GM13977 (cell line): ENCODE data around the gene STOML1.

Experiments
- DNase-seq: peaks from one replicate; pipeline ENCODE4 v3.0.0; 2012; ENCODE audit warnings: low spot score
- in situ Hi-C: fragments of 300-500 bp; cut with MboI; formaldehyde crosslinking; loops from one replicate; pipeline ENCODE4 v1.12.0; 2022; ENCODE audit warnings: low sequenced_read_pairs, low pct_unique_long_range_greater_than_20kb, mixed read lengths, inconsistent platforms; ENCODE audit not compliant: unreplicated experiment
- TF ChIP-seq, protein P1 (sequence below): IDR thresholded peaks from 2 replicates; pipeline ENCODE4 v1.5.1; 2012; ENCODE audit warnings: mild to moderate bottlenecking, control low read depth; ENCODE audit not compliant: insufficient read depth; ENCODE audit errors: extremely low read depth, missing control alignments

Gene STOML1

GRCh38 chr15:74037171-74038117 is 45.3 kb upstream of the STOML1 start:
- TF ChIP-seq, protein P1, sequence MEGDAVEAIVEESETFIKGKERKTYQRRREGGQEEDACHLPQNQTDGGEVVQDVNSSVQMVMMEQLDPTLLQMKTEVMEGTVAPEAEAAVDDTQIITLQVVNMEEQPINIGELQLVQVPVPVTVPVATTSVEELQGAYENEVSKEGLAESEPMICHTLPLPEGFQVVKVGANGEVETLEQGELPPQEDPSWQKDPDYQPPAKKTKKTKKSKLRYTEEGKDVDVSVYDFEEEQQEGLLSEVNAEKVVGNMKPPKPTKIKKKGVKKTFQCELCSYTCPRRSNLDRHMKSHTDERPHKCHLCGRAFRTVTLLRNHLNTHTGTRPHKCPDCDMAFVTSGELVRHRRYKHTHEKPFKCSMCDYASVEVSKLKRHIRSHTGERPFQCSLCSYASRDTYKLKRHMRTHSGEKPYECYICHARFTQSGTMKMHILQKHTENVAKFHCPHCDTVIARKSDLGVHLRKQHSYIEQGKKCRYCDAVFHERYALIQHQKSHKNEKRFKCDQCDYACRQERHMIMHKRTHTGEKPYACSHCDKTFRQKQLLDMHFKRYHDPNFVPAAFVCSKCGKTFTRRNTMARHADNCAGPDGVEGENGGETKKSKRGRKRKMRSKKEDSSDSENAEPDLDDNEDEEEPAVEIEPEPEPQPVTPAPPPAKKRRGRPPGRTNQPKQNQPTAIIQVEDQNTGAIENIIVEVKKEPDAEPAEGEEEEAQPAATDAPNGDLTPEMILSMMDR: no peak
- in situ Hi-C loops: no loop called here
- no peak for DNase-seq

DNA sequence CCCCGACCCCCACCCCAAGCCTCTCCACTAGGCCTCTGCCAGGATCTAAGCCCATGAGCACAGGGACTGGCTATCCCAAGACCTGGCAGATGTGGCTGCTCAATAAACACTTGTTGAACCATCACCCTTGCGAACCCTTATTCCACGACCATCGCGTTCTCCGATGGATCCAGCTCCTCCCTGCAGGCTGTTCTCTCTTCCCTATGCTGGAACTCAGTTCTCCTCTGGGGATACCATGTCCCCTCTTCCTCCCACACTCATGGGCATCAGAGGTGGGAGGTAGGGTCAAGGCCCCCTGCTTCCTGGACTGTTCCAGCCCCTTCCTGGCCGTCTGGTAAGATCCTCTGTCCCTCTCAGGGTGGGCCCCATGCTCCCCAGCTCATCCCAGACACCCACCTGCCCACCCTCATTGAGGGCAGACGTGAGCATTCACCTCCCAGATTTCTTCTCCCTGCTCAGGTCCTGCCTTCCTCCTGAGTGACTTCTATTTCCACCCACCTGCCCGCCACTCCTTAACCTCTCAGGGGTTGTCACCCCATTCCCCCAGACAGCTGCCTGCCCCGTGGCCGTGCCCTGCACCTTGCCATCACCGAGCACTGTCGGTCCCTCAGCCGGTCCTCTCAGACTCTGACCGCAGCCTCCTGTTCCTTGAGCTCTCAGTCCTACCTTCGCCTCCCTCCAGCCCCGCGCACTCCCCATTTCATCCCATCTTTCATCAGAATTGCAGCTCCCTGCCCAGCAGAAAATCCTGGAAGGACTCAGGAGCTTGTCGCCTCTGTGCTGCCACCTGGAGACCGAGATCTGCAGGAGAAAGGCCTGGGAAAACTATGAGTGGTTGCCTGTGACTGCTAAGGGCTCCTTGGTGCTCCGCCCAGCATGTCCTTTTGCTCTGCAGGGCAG is 44.4 kb upstream of the STOML1 start:
- in situ Hi-C loops: no loop called here
- no peak for DNase-seq
- TF ChIP-seq, protein P1: no peak

- DNase-seq: no peak
- TF ChIP-seq, protein P1: no peak
- in situ Hi-C loops: no loop called here
Measured at GRCh38 chr15:74035121-74036017, 43.3 kb upstream of the STOML1 start.

DNA sequence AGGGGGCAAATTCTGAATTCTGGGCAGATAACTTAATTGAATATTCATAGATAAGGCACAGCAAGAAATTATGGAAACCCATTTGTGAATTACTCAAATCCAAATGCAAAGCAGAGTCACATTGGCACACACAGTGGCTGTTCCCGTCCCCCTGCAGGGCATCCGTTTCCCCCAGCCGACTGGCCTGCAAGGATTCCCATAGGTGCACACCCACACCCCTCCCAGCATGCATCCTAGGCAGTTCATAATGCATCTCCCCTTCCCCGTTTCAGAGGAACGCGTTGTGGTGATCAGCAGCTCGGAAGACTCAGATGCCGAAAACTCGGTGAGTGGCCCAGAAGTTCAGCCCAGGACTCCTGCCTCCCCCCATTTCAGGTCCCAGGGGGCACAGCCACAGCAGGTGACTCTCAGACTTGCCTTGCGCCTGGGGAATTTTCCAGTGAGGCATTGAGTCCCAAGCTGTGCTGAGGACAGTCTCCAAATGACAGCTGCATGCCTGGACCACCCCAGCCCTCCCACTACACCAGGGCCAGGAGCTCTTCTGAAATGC is 42.2 kb upstream of the STOML1 start:
- TF ChIP-seq, protein P1: no peak
- no peak for DNase-seq
- in situ Hi-C loops: no loop called here

DNA sequence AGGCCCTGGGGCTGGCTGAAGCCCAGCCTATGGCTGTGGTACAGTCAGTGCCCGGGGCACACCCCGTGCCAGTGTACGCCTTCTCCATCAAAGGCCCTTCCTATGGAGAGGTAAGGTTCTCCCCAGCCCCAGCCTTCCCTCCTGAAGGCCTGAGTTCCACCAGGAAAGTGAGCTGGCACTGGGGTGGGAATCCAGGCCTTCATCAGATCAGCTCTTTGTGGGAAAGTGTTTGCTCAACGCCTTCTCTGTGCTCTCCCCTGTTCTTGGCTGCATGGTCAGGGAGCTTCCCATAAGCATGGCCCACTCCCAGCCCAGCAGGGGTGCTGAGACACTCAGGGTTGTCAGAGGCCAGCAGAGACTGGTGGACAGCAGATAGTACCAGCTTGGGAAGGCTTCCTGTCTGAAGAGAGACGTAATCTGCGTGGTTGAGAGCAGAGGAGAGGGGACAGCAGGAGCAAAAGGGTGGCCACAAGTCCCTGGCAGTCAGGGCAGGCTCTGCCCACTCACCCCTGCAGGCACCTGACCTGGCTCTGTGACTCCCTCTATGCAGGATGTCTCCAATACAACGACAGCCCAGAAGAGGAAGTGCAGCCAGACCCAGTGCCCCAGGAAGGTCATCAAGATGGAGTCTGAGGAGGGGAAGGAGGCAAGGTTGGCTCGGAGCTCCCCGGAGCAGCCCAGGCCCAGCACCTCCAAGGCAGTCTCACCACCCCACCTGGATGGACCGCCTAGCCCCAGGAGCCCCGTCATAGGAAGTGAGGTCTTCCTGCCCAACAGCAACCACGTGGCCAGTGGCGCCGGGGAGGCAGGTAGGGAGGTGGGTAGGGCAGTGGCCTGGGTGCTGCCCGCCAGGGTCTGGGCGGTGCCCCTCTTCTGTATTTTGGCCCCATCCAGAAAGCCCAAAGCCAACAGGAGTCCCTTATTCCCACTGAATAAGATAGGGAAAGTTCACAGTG is 40.8 kb upstream of the STOML1 start:
- TF ChIP-seq, protein P1: no peak
- no peak for DNase-seq
- in situ Hi-C loops: no loop called here
